SK-N-SH (cell line): ENCODE results near the gene ZNF148. TPM values are rescaled to one million over a fixed set of nuclear protein-coding genes. Genes with fewer than 3 reads are reported as not detected.

ENCODE experiments used
- CTCF ChIA-PET: fragments of 300-600, 350-600 bp; formaldehyde crosslinking; extraction: SDS; loops from one replicate; lab custom pipeline; 2021; lab: Yijun Ruan, JAX
- POLR2A ChIA-PET: fragments of 350-600 bp; sonication (Branson Sonifier 250); formaldehyde crosslinking; extraction: SDS; loops from one replicate; lab custom pipeline; 2020; ENCODE audit warnings: antibody characterized with exemption, inconsistent platforms; lab: Yijun Ruan, JAX
- DNase-seq: peaks from one replicate; pipeline ENCODE4 v3.0.0; 2012
- H2AFZ ChIP-seq: fragments of 200-600 bp; sonication (generic); 2 replicates; pipeline ENCODE4 v1.8.1; 2016; ENCODE audit warnings: antibody characterized with exemption, mild to moderate bottlenecking, low read depth
- H3F3A ChIP-seq: fragments of 200-600 bp; sonication (generic); replicated peaks from 2 replicates; pipeline ENCODE3; 2016; ENCODE audit warnings: antibody characterized with exemption, mild to moderate bottlenecking; ENCODE audit not compliant: insufficient read depth
- H3K27ac ChIP-seq, 2 experiments: fragments of 200-500 bp in 1 of 2; fragments of 200-600 bp in 1 of 2; sonication (Bioruptor generic) in 1 of 2; sonication (generic), shearing (Covaris generic) in 1 of 2; 2 replicates each; pipeline versions ENCODE4 v1.5.1 to v1.6.1; 2014 to 2016; ENCODE audit warnings: low read depth in 2 of 2, inconsistent platforms in 1 of 2, low read length in 1 of 2, mild to moderate bottlenecking in 1 of 2, mixed read lengths in 1 of 2
- H3K27me3 ChIP-seq: fragments of 200-600 bp; sonication (generic), shearing (Covaris generic); 2 replicates; pipeline ENCODE4 v1.6.1; 2016; ENCODE audit warnings: mixed run types; ENCODE audit not compliant: insufficient read depth
- H3K36me3 ChIP-seq, 2 experiments: fragments of 200-500 bp in 1 of 2; fragments of 200-600 bp in 1 of 2; sonication (Bioruptor generic) in 1 of 2; sonication (generic) in 1 of 2; replicated peaks in 1 of 2; 2 replicates each; pipeline versions ENCODE3 to v1.5.1; 2014 to 2016; ENCODE audit warnings: low read length in 1 of 2, mild to moderate bottlenecking in 1 of 2; ENCODE audit not compliant: insufficient read depth in 2 of 2, control insufficient read depth in 1 of 2
- H3K4me1 ChIP-seq, 2 experiments: fragments of 200-500 bp in 1 of 2; fragments of 200-600 bp in 1 of 2; sonication (Bioruptor generic) in 1 of 2; sonication (generic), shearing (Covaris generic) in 1 of 2; 2 replicates each; pipeline versions ENCODE4 v1.5.1 to v1.6.1; 2014 to 2016; ENCODE audit warnings: low read depth in 1 of 2, low read length in 1 of 2, mixed run types in 1 of 2; ENCODE audit not compliant: insufficient read depth in 2 of 2, control insufficient read depth in 1 of 2
- H3K4me2 ChIP-seq: fragments of 200-600 bp; sonication (generic), shearing (Covaris generic); 2 replicates; pipeline ENCODE4 v1.6.1; 2017; ENCODE audit warnings: mixed run types
- H3K4me3 ChIP-seq, 2 experiments: fragments of 200-500 bp in 1 of 2; fragments of 200-600 bp in 1 of 2; sonication (Bioruptor generic) in 1 of 2; sonication (generic), shearing (Covaris generic) in 1 of 2; 2 replicates each; pipeline versions ENCODE4 v1.5.1 to v1.8.1; 2014 to 2016; ENCODE audit warnings: low read depth in 2 of 2, inconsistent platforms in 1 of 2, low read length in 1 of 2, mild to moderate bottlenecking in 1 of 2, mixed read lengths in 1 of 2, moderate library complexity in 1 of 2
- H3K79me2 ChIP-seq: fragments of 200-600 bp; sonication (generic); 2 replicates; pipeline ENCODE4 v1.8.1; 2017; ENCODE audit warnings: mild to moderate bottlenecking; ENCODE audit not compliant: insufficient read depth
- H3K9ac ChIP-seq: fragments of 200-600 bp; sonication (generic); 2 replicates; pipeline ENCODE4 v1.6.1; 2017; ENCODE audit warnings: mixed run types
- H3K9me2 ChIP-seq: fragments of 200-600 bp; sonication (generic); 2 replicates; pipeline ENCODE4 v1.6.1; 2017; ENCODE audit warnings: mixed run types
- H3K9me3 ChIP-seq: fragments of 200-600 bp; sonication (generic); 2 replicates; pipeline ENCODE4 v1.6.1; 2017; ENCODE audit warnings: mixed run types, mild to moderate bottlenecking, moderate library complexity
- H4K20me1 ChIP-seq: fragments of 200-600 bp; sonication (generic); 2 replicates; pipeline ENCODE4 v1.6.1; 2017; ENCODE audit warnings: mild to moderate bottlenecking, mixed run types; ENCODE audit not compliant: insufficient read depth
- EP300 ChIP-seq, 2 experiments: IDR thresholded peaks; 2 replicates each; pipeline versions ENCODE4 v1.4.0 to v1.6.1; 2012; ENCODE audit warnings: borderline replicate concordance in 1 of 2, low read depth in 1 of 2, low read length in 1 of 2
- FOXJ3 ChIP-seq: sonication (generic); formaldehyde crosslinking; IDR thresholded peaks from 2 replicates; pipeline ENCODE4 v1.5.1; 2020; ENCODE audit warnings: mild to moderate bottlenecking, missing genetic modification reagents
- FOXM1 ChIP-seq: IDR thresholded peaks from 2 replicates; pipeline ENCODE4 v1.4.0; 2012; ENCODE audit warnings: low read depth, mild to moderate bottlenecking
- GABPA ChIP-seq: IDR thresholded peaks from 2 replicates; pipeline ENCODE4 v1.4.0; 2012; ENCODE audit warnings: low read depth, mild to moderate bottlenecking
- GATA2 ChIP-seq: sonication (generic); formaldehyde crosslinking; IDR thresholded peaks from 2 replicates; pipeline ENCODE4 v1.5.0; 2020; ENCODE audit warnings: mild to moderate bottlenecking, missing genetic modification reagents
- MXI1 ChIP-seq: IDR thresholded peaks from 2 replicates; pipeline ENCODE4 v1.6.1; 2012; ENCODE audit warnings: mild to moderate bottlenecking, low read depth, low read length, improper control_type of control experiment
- NFIC ChIP-seq: IDR thresholded peaks from 2 replicates; pipeline ENCODE4 v1.4.0; 2012; ENCODE audit warnings: borderline replicate concordance
- RAD21 ChIP-seq: IDR thresholded peaks from 2 replicates; pipeline ENCODE4 v1.6.1; 2012; ENCODE audit warnings: mild to moderate bottlenecking, low read length
- RCOR1 ChIP-seq: fragments of 150-350 bp; IDR thresholded peaks from 2 replicates; pipeline ENCODE4 v1.6.1; 2017; ENCODE audit warnings: antibody characterized with exemption, low read length
- RFX5 ChIP-seq: IDR thresholded peaks from 2 replicates; pipeline ENCODE4 v1.6.1; 2012; ENCODE audit warnings: mild to moderate bottlenecking, improper control_type of control experiment, low read length
- TEAD4 ChIP-seq: IDR thresholded peaks from 2 replicates; pipeline ENCODE4 v1.4.0; 2012; ENCODE audit warnings: mild to moderate bottlenecking, borderline replicate concordance; ENCODE audit not compliant: insufficient read depth
- USF2 ChIP-seq: fragments of 150-350 bp; IDR thresholded peaks from 2 replicates; pipeline ENCODE4 v1.6.1; 2017; ENCODE audit warnings: antibody characterized with exemption, low read length, low read depth, borderline replicate concordance
- ZBTB33 ChIP-seq: IDR thresholded peaks from 2 replicates; pipeline ENCODE4 v1.4.0; 2012; ENCODE audit warnings: low read depth, borderline replicate concordance
- WGBS: methylation state at CpG from one replicate; pipeline ENCODE4 v1.1.6; 2017; ENCODE audit warnings: low lambda C conversion rate; 5-methylcytosine and 5-hydroxymethylcytosine counted together
- polyA plus RNA-seq, 3 experiments: library from polyadenylated mRNA; depleted of rRNA; stranded (reverse); fragments of >200 nt; gene quantifications; 2 replicates each; pipeline ENCODE4 v1.2.3, GENCODE V29; 2012
- TF ChIP-seq, protein P1 (sequence below): fragments of 200-600 bp; sonication (generic); IDR thresholded peaks from 2 replicates; pipeline ENCODE4 v1.6.1; 2017; ENCODE audit warnings: antibody characterized with exemption, mild to moderate bottlenecking, moderate library complexity
- TF ChIP-seq, protein P2 (sequence below): IDR thresholded peaks from 2 replicates; pipeline ENCODE4 v1.6.1; 2012; ENCODE audit warnings: mild to moderate bottlenecking, low read depth, low read length, moderate library complexity

Gene ZNF148
- polyA plus RNA-seq, 1 of the 3 experiments (the other 2 are of a cell fraction) = 5.1 TPM

DNA sequence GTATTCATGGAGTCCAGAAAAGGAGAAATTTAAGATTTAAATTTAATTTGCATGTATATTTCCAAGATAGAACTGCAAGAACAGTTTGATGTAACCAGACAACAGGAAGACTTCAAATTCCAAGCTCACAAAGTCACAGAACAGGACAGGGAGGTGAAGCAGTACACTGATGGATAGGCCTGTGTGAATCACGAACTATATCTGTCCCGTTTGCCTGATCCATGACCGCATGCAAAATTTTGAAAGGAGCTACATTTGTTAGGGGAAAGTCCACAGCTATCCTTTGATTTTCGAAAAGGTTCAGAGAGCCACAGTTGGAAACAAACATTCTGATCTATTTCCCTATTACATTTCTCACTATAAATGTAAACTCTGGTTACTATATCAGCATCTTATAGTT lies 83.1 kb downstream of the ZNF148 start:
- H3K36me3 ChIP-seq = peaks cover 11 to 31% of the 10 kb centered on the region in 2 experiments
- CTCF ChIA-PET = interaction anchor here (1.2 to 1.4 kb wide), 3 partner anchors 11 to 293 kb away, joined by 3 to 4 read pairs (median 3); no protein-coding TSS in a partner anchor
- no peak overlapping the region for H3K4me3 ChIP-seq
- TF ChIP-seq GABPA (no peak), NFIC (no peak), USF2 (no peak), FOXJ3 (CRISPR knock-in tag) (no peak), TEAD4 (no peak), RCOR1 (no peak), ZBTB33 (no peak), FOXM1 (no peak), EP300 (IDR thresholded peaks at IDR 0.05; ENCODE audit: borderline replicate concordance in 1 of 2, low read depth in 1 of 2, low read length in 1 of 2) (no peak), RFX5 (no peak), RAD21 (no peak), MXI1 (no peak), GATA2 (CRISPR knock-in tag) (no peak)
- TF ChIP-seq, protein P1, sequence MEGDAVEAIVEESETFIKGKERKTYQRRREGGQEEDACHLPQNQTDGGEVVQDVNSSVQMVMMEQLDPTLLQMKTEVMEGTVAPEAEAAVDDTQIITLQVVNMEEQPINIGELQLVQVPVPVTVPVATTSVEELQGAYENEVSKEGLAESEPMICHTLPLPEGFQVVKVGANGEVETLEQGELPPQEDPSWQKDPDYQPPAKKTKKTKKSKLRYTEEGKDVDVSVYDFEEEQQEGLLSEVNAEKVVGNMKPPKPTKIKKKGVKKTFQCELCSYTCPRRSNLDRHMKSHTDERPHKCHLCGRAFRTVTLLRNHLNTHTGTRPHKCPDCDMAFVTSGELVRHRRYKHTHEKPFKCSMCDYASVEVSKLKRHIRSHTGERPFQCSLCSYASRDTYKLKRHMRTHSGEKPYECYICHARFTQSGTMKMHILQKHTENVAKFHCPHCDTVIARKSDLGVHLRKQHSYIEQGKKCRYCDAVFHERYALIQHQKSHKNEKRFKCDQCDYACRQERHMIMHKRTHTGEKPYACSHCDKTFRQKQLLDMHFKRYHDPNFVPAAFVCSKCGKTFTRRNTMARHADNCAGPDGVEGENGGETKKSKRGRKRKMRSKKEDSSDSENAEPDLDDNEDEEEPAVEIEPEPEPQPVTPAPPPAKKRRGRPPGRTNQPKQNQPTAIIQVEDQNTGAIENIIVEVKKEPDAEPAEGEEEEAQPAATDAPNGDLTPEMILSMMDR = no peak
- TF ChIP-seq, protein P2, sequence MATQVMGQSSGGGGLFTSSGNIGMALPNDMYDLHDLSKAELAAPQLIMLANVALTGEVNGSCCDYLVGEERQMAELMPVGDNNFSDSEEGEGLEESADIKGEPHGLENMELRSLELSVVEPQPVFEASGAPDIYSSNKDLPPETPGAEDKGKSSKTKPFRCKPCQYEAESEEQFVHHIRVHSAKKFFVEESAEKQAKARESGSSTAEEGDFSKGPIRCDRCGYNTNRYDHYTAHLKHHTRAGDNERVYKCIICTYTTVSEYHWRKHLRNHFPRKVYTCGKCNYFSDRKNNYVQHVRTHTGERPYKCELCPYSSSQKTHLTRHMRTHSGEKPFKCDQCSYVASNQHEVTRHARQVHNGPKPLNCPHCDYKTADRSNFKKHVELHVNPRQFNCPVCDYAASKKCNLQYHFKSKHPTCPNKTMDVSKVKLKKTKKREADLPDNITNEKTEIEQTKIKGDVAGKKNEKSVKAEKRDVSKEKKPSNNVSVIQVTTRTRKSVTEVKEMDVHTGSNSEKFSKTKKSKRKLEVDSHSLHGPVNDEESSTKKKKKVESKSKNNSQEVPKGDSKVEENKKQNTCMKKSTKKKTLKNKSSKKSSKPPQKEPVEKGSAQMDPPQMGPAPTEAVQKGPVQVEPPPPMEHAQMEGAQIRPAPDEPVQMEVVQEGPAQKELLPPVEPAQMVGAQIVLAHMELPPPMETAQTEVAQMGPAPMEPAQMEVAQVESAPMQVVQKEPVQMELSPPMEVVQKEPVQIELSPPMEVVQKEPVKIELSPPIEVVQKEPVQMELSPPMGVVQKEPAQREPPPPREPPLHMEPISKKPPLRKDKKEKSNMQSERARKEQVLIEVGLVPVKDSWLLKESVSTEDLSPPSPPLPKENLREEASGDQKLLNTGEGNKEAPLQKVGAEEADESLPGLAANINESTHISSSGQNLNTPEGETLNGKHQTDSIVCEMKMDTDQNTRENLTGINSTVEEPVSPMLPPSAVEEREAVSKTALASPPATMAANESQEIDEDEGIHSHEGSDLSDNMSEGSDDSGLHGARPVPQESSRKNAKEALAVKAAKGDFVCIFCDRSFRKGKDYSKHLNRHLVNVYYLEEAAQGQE = no peak
- TF ChIP-seq, all 33 proteins: peak for 0
- H3K4me1 ChIP-seq = no peaks in the 10 kb centered on the region
- WGBS = 100% methylated on average over 4 of the region's 4 CpGs
- H3K9me2 ChIP-seq = no peaks in the 10 kb centered on the region
- H4K20me1 ChIP-seq = no peaks in the 10 kb centered on the region
- no peak overlapping the region for H2AFZ ChIP-seq
- no peak overlapping the region for H3K27ac ChIP-seq
- no peaks in the 10 kb centered on the region for H3K27me3 ChIP-seq
- POLR2A ChIA-PET = no interaction called here
- H3F3A ChIP-seq = no peaks in the 10 kb centered on the region
- no peak overlapping the region for H3K9ac ChIP-seq
- peaks cover 57% of the 10 kb centered on the region for H3K79me2 ChIP-seq
- H3K9me3 ChIP-seq = no peaks in the 10 kb centered on the region
- H3K4me2 ChIP-seq = no peak overlapping the region
- no peak for DNase-seq
